Duodenal mucosa (tissue), 2 donors: ENCODE measurements around the gene ZNF48.

Experiments used
- H3K27ac ChIP-seq: one replicate; pipeline ENCODE4 v1.7.0; 2013; ENCODE audit warnings: low read depth, low read length
- H3K27me3 ChIP-seq, 2 donors: one replicate each; pipeline ENCODE4 v1.7.0; 2013; ENCODE audit warnings: low read length in 2 of 2, control low read depth in 1 of 2; ENCODE audit not compliant: insufficient read depth in 2 of 2, control insufficient read depth in 1 of 2
- H3K36me3 ChIP-seq, 2 donors: one replicate each; pipeline ENCODE4 v1.7.0; 2013; ENCODE audit warnings: low read length in 2 of 2, control low read depth in 1 of 2; ENCODE audit not compliant: insufficient read depth in 2 of 2, control insufficient read depth in 1 of 2
- H3K4me1 ChIP-seq, 2 donors: one replicate each; pipeline ENCODE4 v1.7.0; 2013; ENCODE audit warnings: low read length in 2 of 2, control low read depth in 1 of 2; ENCODE audit not compliant: insufficient read depth in 2 of 2, control insufficient read depth in 1 of 2
- H3K4me3 ChIP-seq, 2 donors: one replicate each; pipeline ENCODE4 v1.7.0; 2013; ENCODE audit warnings: low read length in 2 of 2, low read depth in 1 of 2
- H3K9ac ChIP-seq, 2 donors: one replicate each; pipeline ENCODE4 v1.7.0; 2013; ENCODE audit warnings: low read length in 2 of 2, low read depth in 1 of 2
- H3K9me3 ChIP-seq, 2 donors: one replicate each; pipeline ENCODE4 v1.7.0; 2013; ENCODE audit warnings: low read length in 2 of 2, control low read depth in 1 of 2; ENCODE audit not compliant: control insufficient read depth in 1 of 2

The ZNF48 gene

GRCh38 chr16:30358990-30359870 is 36.0 kb upstream of the ZNF48 start:
- H3K9me3 ChIP-seq: no peaks in the 10 kb centered on the region
- no peak overlapping the region for H3K27ac ChIP-seq
- H3K4me1 ChIP-seq: peaks cover 15 to 24% of the 10 kb centered on the region in 2 donors
- H3K9ac ChIP-seq: no peak overlapping the region
- H3K27me3 ChIP-seq: no peaks in the 10 kb centered on the region
- H3K4me3 ChIP-seq: no peak overlapping the region
- H3K36me3 ChIP-seq: peaks cover 14 to 48% of the 10 kb centered on the region in 2 donors

GRCh38 chr16:30359871-30360170 is 35.4 kb upstream of the ZNF48 start:
- H3K27ac ChIP-seq: no peak overlapping the region
- H3K36me3 ChIP-seq: peaks cover 19 to 54% of the 10 kb centered on the region in 2 donors
- H3K27me3 ChIP-seq: no peaks in the 10 kb centered on the region
- H3K9me3 ChIP-seq: no peaks in the 10 kb centered on the region
- H3K4me1 ChIP-seq: peaks cover 14 to 20% of the 10 kb centered on the region in 2 donors
- H3K9ac ChIP-seq: no peak overlapping the region
- no peak overlapping the region for H3K4me3 ChIP-seq

- no peak overlapping the region for H3K4me3 ChIP-seq
- H3K36me3 ChIP-seq: peaks cover 26 to 65% of the 10 kb centered on the region in 2 donors
- H3K4me1 ChIP-seq: peaks cover 9 to 12% of the 10 kb centered on the region in 2 donors
- H3K9me3 ChIP-seq: no peaks in the 10 kb centered on the region
- H3K9ac ChIP-seq: no peak overlapping the region
- H3K27me3 ChIP-seq: no peaks in the 10 kb centered on the region
- no peak overlapping the region for H3K27ac ChIP-seq
Measured at GRCh38 chr16:30361180-30361579, 34.0 kb upstream of the ZNF48 start.

- H3K27ac ChIP-seq: no peak overlapping the region
- H3K27me3 ChIP-seq: no peaks in the 10 kb centered on the region
- H3K4me1 ChIP-seq: peaks cover 15 to 20% of the 10 kb centered on the region in 2 donors
- no peak overlapping the region for H3K4me3 ChIP-seq
- H3K9me3 ChIP-seq: no peaks in the 10 kb centered on the region
- peaks cover 18 to 33% of the 10 kb centered on the region in 2 donors for H3K36me3 ChIP-seq
- H3K9ac ChIP-seq: no peak overlapping the region
Measured at GRCh38 chr16:30365200-30365599, 30.0 kb upstream of the ZNF48 start.

- H3K4me3 ChIP-seq: no peak overlapping the region
- H3K27ac ChIP-seq: no peak overlapping the region
- H3K4me1 ChIP-seq: peaks cover 19 to 24% of the 10 kb centered on the region in 2 donors
Measured at GRCh38 chr16:30366511-30366910, 28.7 kb upstream of the ZNF48 start.

GRCh38 chr16:30367349-30368009 is 27.7 kb upstream of the ZNF48 start:
- Histone ChIP-seq H3K9me3 (no peaks in the 10 kb centered on the region), H3K9ac (peak overlapping the region; percentile 86), H3K4me1 (peaks cover 24 to 25% of the 10 kb centered on the region in 2 donors), H3K27me3 (no peaks in the 10 kb centered on the region), H3K27ac (no peak overlapping the region), H3K4me3 (peak overlapping the region; percentile 74 to 90), H3K36me3 (peaks cover 13 to 24% of the 10 kb centered on the region in 2 donors)

More at GRCh38 chr16:30366511-30366910, 28.7 kb upstream of the ZNF48 start:
- H3K36me3 ChIP-seq: peaks cover 18 to 27% of the 10 kb centered on the region in 2 donors
- H3K27me3 ChIP-seq: no peaks in the 10 kb centered on the region
- H3K9me3 ChIP-seq: no peaks in the 10 kb centered on the region
- H3K9ac ChIP-seq: no peak overlapping the region

- H3K36me3 ChIP-seq: peaks cover 12 to 18% of the 10 kb centered on the region in 2 donors
- peaks cover 24 to 25% of the 10 kb centered on the region in 2 donors for H3K4me1 ChIP-seq
- H3K27ac ChIP-seq: no peak overlapping the region
- H3K9ac ChIP-seq: peak overlapping the region; percentile 86
- H3K27me3 ChIP-seq: no peaks in the 10 kb centered on the region
- peak overlapping the region; percentile 74 to 90 for H3K4me3 ChIP-seq
- H3K9me3 ChIP-seq: no peaks in the 10 kb centered on the region
Measured at GRCh38 chr16:30368122-30368791, 27.0 kb upstream of the ZNF48 start.

GRCh38 chr16:30368792-30369090 is 26.5 kb upstream of the ZNF48 start:
- no peaks in the 10 kb centered on the region for H3K9me3 ChIP-seq
- H3K36me3 ChIP-seq: peaks cover 12 to 18% of the 10 kb centered on the region in 2 donors
- H3K27ac ChIP-seq: no peak overlapping the region
- no peaks in the 10 kb centered on the region for H3K27me3 ChIP-seq
- peak overlapping the region; percentile 86 for H3K9ac ChIP-seq
- peaks cover 24 to 25% of the 10 kb centered on the region in 2 donors for H3K4me1 ChIP-seq
- peak overlapping the region; percentile 74 to 90 for H3K4me3 ChIP-seq

- Histone ChIP-seq H3K27ac (peak overlapping the region; percentile 17), H3K4me3 (peak overlapping the region; percentile 74 to 90), H3K27me3 (no peaks in the 10 kb centered on the region), H3K36me3 (peaks cover 12 to 16% of the 10 kb centered on the region in 2 donors), H3K9ac (peak overlapping the region; percentile 86), H3K9me3 (no peaks in the 10 kb centered on the region), H3K4me1 (peaks cover 24 to 25% of the 10 kb centered on the region in 2 donors)
Measured at GRCh38 chr16:30369091-30369937, 25.9 kb upstream of the ZNF48 start.
